WTC11 (cell line): Measurements from ENCODE around the gene USP49. TPM values are rescaled to one million over a fixed set of nuclear protein-coding genes. Genes with fewer than 3 reads are reported as not detected.

Source experiments
- ATAC-seq: fragments of 200-7000 bp; cut with Tn5 transposase; 2 replicates; pipeline ENCODE4 v1.10.0; 2021; ENCODE audit warnings: mild to moderate bottlenecking, moderate library complexity
- CTCF ChIA-PET: fragments of 300-600 bp; sonication (Branson Sonifier 250); formaldehyde crosslinking; loops from one replicate; lab custom pipeline; 2021; ENCODE audit warnings: antibody characterized with exemption; lab: Charles Lee
- POLR2A ChIA-PET: fragments of 350-600 bp; sonication (Branson Sonifier 250); formaldehyde crosslinking; loops from one replicate; lab custom pipeline; 2021; ENCODE audit warnings: antibody characterized with exemption; lab: Charles Lee
- DNase-seq: peaks from one replicate; pipeline ENCODE4 v3.0.0; 2021; ENCODE audit warnings: low spot score
- H3K27ac Mint-ChIP-seq: 2 replicates; pipeline ENCODE4 v1.8.0; 2021; ENCODE audit warnings: mixed read lengths
- H3K27me3 Mint-ChIP-seq: 2 replicates; pipeline ENCODE4 v1.8.0; 2021; ENCODE audit warnings: low read depth, mild to moderate bottlenecking, moderate library complexity, mixed read lengths
- H3K36me3 Mint-ChIP-seq: 2 replicates; pipeline ENCODE4 v1.8.0; 2021; ENCODE audit warnings: mixed read lengths
- H3K4me1 Mint-ChIP-seq: 2 replicates; pipeline ENCODE4 v1.8.0; 2022; ENCODE audit warnings: mixed read lengths
- H3K4me3 Mint-ChIP-seq: 2 replicates; pipeline ENCODE4 v1.8.0; 2021; ENCODE audit warnings: mild to moderate bottlenecking, moderate library complexity, mixed read lengths
- H3K9me3 Mint-ChIP-seq: 2 replicates; pipeline ENCODE4 v1.8.0; 2021; ENCODE audit warnings: mixed read lengths
- ATF6 ChIP-seq: sonication (generic); formaldehyde crosslinking; IDR thresholded peaks from 2 replicates; pipeline ENCODE4 v1.8.1; 2023; ENCODE audit warnings: mild to moderate bottlenecking, missing genetic modification reagents
- CREM ChIP-seq: sonication (generic); formaldehyde crosslinking; IDR thresholded peaks from 2 replicates; pipeline ENCODE4 v1.8.1; 2022; ENCODE audit warnings: mild to moderate bottlenecking, missing genetic modification reagents, moderate library complexity
- E2F4 ChIP-seq: sonication (generic); formaldehyde crosslinking; IDR thresholded peaks from 2 replicates; pipeline ENCODE4 v1.8.1; 2022; ENCODE audit warnings: low read depth, mild to moderate bottlenecking, moderate library complexity, missing genetic modification reagents, borderline replicate concordance
- ETV6 ChIP-seq: sonication (generic); formaldehyde crosslinking; IDR thresholded peaks from 2 replicates; pipeline ENCODE4 v1.8.1; 2022; ENCODE audit warnings: mild to moderate bottlenecking, missing genetic modification reagents
- FOXJ3 ChIP-seq: sonication (generic); formaldehyde crosslinking; IDR thresholded peaks from 2 replicates; pipeline ENCODE4 v1.9.0; 2021; ENCODE audit warnings: missing genetic modification reagents, mild to moderate bottlenecking, borderline replicate concordance
- FOXP1 ChIP-seq: sonication (generic); formaldehyde crosslinking; IDR thresholded peaks from 2 replicates; pipeline ENCODE4 v1.8.0; 2022; ENCODE audit warnings: missing genetic modification reagents, mild to moderate bottlenecking, moderate library complexity, borderline replicate concordance
- GRHL2 ChIP-seq: fragments of 250-450 bp; sonication (Bioruptor Pico); IDR thresholded peaks from 2 replicates; pipeline ENCODE4 v1.8.0; 2022; ENCODE audit warnings: mild to moderate bottlenecking, moderate library complexity; ENCODE audit not compliant: insufficient replicate concordance, severe bottlenecking
- GTF2I ChIP-seq: fragments of 250-450 bp; sonication (Bioruptor Pico); conservative IDR thresholded peaks from 2 replicates; pipeline ENCODE4 v1.4.0; 2021; ENCODE audit warnings: mild to moderate bottlenecking
- HMGA2 ChIP-seq: fragments of 250-450 bp; sonication (Bioruptor Pico); IDR thresholded peaks from 2 replicates; pipeline ENCODE4 v1.4.0; 2021; ENCODE audit warnings: mild to moderate bottlenecking, moderate library complexity
- HMGXB4 ChIP-seq: sonication (generic); formaldehyde crosslinking; IDR thresholded peaks from 2 replicates; pipeline ENCODE4 v1.8.1; 2023; ENCODE audit warnings: mild to moderate bottlenecking, moderate library complexity, missing genetic modification reagents
- IRF2 ChIP-seq: sonication (generic); formaldehyde crosslinking; IDR thresholded peaks from 2 replicates; pipeline ENCODE4 v1.8.0; 2022; ENCODE audit warnings: low read depth, missing genetic modification reagents, borderline replicate concordance
- JUN ChIP-seq: sonication (generic); formaldehyde crosslinking; IDR thresholded peaks from 2 replicates; pipeline ENCODE4 v1.8.0; 2023; ENCODE audit warnings: mild to moderate bottlenecking, missing genetic modification reagents
- KAT7 ChIP-seq: sonication (generic); formaldehyde crosslinking; IDR thresholded peaks from 2 replicates; pipeline ENCODE4 v1.8.1; 2023; ENCODE audit warnings: missing genetic modification reagents, mild to moderate bottlenecking, borderline replicate concordance
- MLX ChIP-seq: sonication (generic); formaldehyde crosslinking; IDR thresholded peaks from 2 replicates; pipeline ENCODE4 v1.8.1; 2023; ENCODE audit warnings: mild to moderate bottlenecking, missing genetic modification reagents, moderate library complexity
- NR2C2 ChIP-seq: sonication (generic); formaldehyde crosslinking; IDR thresholded peaks from 2 replicates; pipeline ENCODE4 v1.8.0; 2022; ENCODE audit warnings: mild to moderate bottlenecking, missing genetic modification reagents
- PRRX2 ChIP-seq: fragments of 250-450 bp; sonication (Bioruptor Pico); IDR thresholded peaks from 2 replicates; pipeline ENCODE4 v1.8.0; 2021; ENCODE audit warnings: mild to moderate bottlenecking
- SP1 ChIP-seq: sonication (generic); formaldehyde crosslinking; conservative IDR thresholded peaks from 2 replicates; pipeline ENCODE4 v1.8.1; 2022; ENCODE audit warnings: missing genetic modification reagents
- ZNF219 ChIP-seq: sonication (generic); formaldehyde crosslinking; IDR thresholded peaks from 2 replicates; pipeline ENCODE4 v1.8.0; 2023; ENCODE audit warnings: missing genetic modification reagents, mild to moderate bottlenecking, borderline replicate concordance
- ZNF532 ChIP-seq: fragments of 250-450 bp; sonication (Bioruptor Pico); IDR thresholded peaks from 2 replicates; pipeline ENCODE4 v1.9.0; 2021; ENCODE audit warnings: mild to moderate bottlenecking, borderline replicate concordance
- ZNF671 ChIP-seq: fragments of 250-450 bp; sonication (Bioruptor Pico); IDR thresholded peaks from 2 replicates; pipeline ENCODE4 v1.8.0; 2021; ENCODE audit warnings: mild to moderate bottlenecking
- ZSCAN18 ChIP-seq: fragments of 250-450 bp; sonication (Bioruptor Pico); IDR thresholded peaks from 2 replicates; pipeline ENCODE4 v2.1.2; 2022; ENCODE audit warnings: mild to moderate bottlenecking, moderate library complexity
- total RNA-seq: library from RNA; stranded (reverse); gene quantifications from 3 replicates; pipeline ENCODE4 v1.2.3, GENCODE V29; 2021

Gene USP49
- total RNA-seq, 1 experiment from 2014 or later, result 18.4 TPM

GRCh38 chr6:41777551-41778285 lies 117.5 kb downstream of the USP49 start:
- no peak overlapping the region for H3K4me3 Mint-ChIP-seq
- no peak overlapping the region for H3K27ac Mint-ChIP-seq
- ATAC-seq (no peak), DNase-seq (no peak)
- H3K4me1 Mint-ChIP-seq, result peaks cover 17% of the 10 kb centered on the region
- peaks cover 3% of the 10 kb centered on the region; the same call in 1 of the 2 replicates for H3K36me3 Mint-ChIP-seq
- POLR2A ChIA-PET, result no interaction called here
- TF ChIP-seq GRHL2, result no peak
- TF ChIP-seq ATF6, result no peak
- no peak for TF ChIP-seq SP1 (CRISPR knock-in tag)
- TF ChIP-seq CREM (CRISPR knock-in tag), result no peak
- TF ChIP-seq PRRX2 (CRISPR knock-in tag), result no peak
- CTCF ChIA-PET, result interaction anchor here (1.7 kb wide), 1 partner anchor 9 kb away, joined by 7 read pairs; the partner anchor contains the start of gene TOMM6
- no peaks in the 10 kb centered on the region for H3K9me3 Mint-ChIP-seq
- peaks cover 20% of the 10 kb centered on the region for H3K27me3 Mint-ChIP-seq

- peaks cover 8% of the 10 kb centered on the region; the same call in 1 of the 2 replicates for H3K36me3 Mint-ChIP-seq
- no peak overlapping the region for H3K4me3 Mint-ChIP-seq
- no peaks in the 10 kb centered on the region for H3K9me3 Mint-ChIP-seq
- ATAC-seq (no peak), DNase-seq (no peak)
- no peak overlapping the region for H3K27ac Mint-ChIP-seq
- ChIA-PET CTCF (interaction anchor here (0.8 to 2.5 kb wide), 10 partner anchors 9 to 329 kb away, joined by 3 to 20 read pairs (median 4); partner anchors contain the start of gene TOMM6), POLR2A (no interaction called here)
- TF ChIP-seq IRF2 (CRISPR knock-in tag) (no peak), NR2C2 (CRISPR knock-in tag) (no peak), MLX (CRISPR knock-in tag) (no peak), HMGXB4 (no peak), JUN (CRISPR knock-in tag) (no peak), GTF2I (no peak), FOXP1 (CRISPR knock-in tag) (no peak), KAT7 (CRISPR knock-in tag) (no peak), ZNF219 (no peak), ZNF671 (CRISPR knock-in tag) (no peak), FOXJ3 (no peak), HMGA2 (CRISPR knock-in tag) (no peak), ZNF532 (CRISPR knock-in tag) (no peak), ETV6 (CRISPR knock-in tag) (no peak), ZSCAN18 (CRISPR knock-in tag) (no peak), E2F4 (CRISPR knock-in tag) (no peak)
- H3K4me1 Mint-ChIP-seq, result peaks cover 6% of the 10 kb centered on the region
- H3K27me3 Mint-ChIP-seq, result no peaks in the 10 kb centered on the region
These were observed 119.8 kb downstream of the USP49 start for GRCh38 chr6:41775293-41775882.
